ENCODE results near the gene ERICH4. TPM values are rescaled to one million over a fixed set of nuclear protein-coding genes. Genes with fewer than 3 reads are reported as not detected.

Gene ERICH4
- polyA plus RNA-seq, 1 of the 3 experiments (the other 2 are of a cell fraction): not detected

DNA sequence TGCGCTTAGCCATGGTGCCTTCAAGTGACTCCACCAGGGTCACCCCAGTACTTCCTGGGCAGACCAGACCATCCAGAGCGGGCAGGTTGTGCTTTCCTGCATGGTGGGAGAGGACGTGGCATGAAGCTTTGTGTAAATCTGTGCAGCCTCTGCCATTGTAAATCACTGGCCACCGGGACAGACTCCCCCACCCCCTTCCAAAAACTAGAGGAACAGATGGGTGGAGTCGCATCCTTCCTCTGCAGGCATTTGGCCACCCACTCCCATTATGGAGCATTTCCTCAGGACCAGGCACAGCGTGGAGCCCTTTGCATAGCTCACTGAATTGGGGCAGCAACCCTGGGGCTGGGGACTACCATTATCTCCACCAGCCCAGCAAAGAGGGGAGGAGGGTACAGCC lies 37.2 kb upstream of the ERICH4 start:
- ChIA-PET CTCF (interaction anchor here (1.4 kb wide), 2 partner anchors 43 to 97 kb away, joined by 3 read pairs; no protein-coding TSS in a partner anchor), POLR2A (no interaction called here)
- no peaks in the 10 kb centered on the region for H3K9me3 ChIP-seq
- H3K79me2 ChIP-seq (ENCODE audit: insufficient read depth): no peaks in the 10 kb centered on the region
- no peak overlapping the region for H3K27ac ChIP-seq (ENCODE audit: low read depth in 2 of 2, low read length in 1 of 2)
- 95% methylated on average over 6 of the region's 6 CpGs for WGBS (ENCODE audit: low lambda C conversion rate)
- H3K9me2 ChIP-seq: no peaks in the 10 kb centered on the region
- TF ChIP-seq RAD21 (IDR thresholded peaks at IDR 0.05; ENCODE audit: low read length): no peak
- no peak for TF ChIP-seq POLR2AphosphoS5 (IDR thresholded peaks at IDR 0.05; ENCODE audit: low read depth, low read length)
- no peak for TF ChIP-seq SMC3 (IDR thresholded peaks at IDR 0.05; ENCODE audit: low read depth, low read length)
- TF ChIP-seq FOXM1 (IDR thresholded peaks at IDR 0.05; ENCODE audit: low read depth): no peak
- TF ChIP-seq FOSL2 (IDR thresholded peaks at IDR 0.05; ENCODE audit: borderline replicate concordance, low read depth): no peak
- TF ChIP-seq, protein P1, sequence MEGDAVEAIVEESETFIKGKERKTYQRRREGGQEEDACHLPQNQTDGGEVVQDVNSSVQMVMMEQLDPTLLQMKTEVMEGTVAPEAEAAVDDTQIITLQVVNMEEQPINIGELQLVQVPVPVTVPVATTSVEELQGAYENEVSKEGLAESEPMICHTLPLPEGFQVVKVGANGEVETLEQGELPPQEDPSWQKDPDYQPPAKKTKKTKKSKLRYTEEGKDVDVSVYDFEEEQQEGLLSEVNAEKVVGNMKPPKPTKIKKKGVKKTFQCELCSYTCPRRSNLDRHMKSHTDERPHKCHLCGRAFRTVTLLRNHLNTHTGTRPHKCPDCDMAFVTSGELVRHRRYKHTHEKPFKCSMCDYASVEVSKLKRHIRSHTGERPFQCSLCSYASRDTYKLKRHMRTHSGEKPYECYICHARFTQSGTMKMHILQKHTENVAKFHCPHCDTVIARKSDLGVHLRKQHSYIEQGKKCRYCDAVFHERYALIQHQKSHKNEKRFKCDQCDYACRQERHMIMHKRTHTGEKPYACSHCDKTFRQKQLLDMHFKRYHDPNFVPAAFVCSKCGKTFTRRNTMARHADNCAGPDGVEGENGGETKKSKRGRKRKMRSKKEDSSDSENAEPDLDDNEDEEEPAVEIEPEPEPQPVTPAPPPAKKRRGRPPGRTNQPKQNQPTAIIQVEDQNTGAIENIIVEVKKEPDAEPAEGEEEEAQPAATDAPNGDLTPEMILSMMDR (IDR thresholded peaks at IDR 0.05): no peak
- TF ChIP-seq CHD2 (IDR thresholded peaks at IDR 0.05; ENCODE audit: low read length, partially characterized antibody): no peak
- TF ChIP-seq RFX5 (IDR thresholded peaks at IDR 0.05; ENCODE audit: low read length): no peak
- TF ChIP-seq TCF12 (IDR thresholded peaks at IDR 0.05): no peak
- TF ChIP-seq RXRA (IDR thresholded peaks at IDR 0.05; ENCODE audit: borderline replicate concordance, low read depth): no peak
- no peak for TF ChIP-seq GABPA (IDR thresholded peaks at IDR 0.05; ENCODE audit: low read depth)
- TF ChIP-seq YY1 (IDR thresholded peaks at IDR 0.05; ENCODE audit: low read depth): no peak
- TF ChIP-seq ELF1 (IDR thresholded peaks at IDR 0.05): no peak
- no peak for TF ChIP-seq GATA2 (CRISPR knock-in tag; IDR thresholded peaks at IDR 0.05)
- TF ChIP-seq, protein P2, sequence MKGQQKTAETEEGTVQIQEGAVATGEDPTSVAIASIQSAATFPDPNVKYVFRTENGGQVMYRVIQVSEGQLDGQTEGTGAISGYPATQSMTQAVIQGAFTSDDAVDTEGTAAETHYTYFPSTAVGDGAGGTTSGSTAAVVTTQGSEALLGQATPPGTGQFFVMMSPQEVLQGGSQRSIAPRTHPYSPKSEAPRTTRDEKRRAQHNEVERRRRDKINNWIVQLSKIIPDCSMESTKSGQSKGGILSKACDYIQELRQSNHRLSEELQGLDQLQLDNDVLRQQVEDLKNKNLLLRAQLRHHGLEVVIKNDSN (IDR thresholded peaks at IDR 0.05; ENCODE audit: borderline replicate concordance, low read depth): no peak
- no peaks in the 10 kb centered on the region for H3K27me3 ChIP-seq (ENCODE audit: insufficient read depth)
- no peak overlapping the region for H2AFZ ChIP-seq (ENCODE audit: low read depth)
- no peak overlapping the region for H3K9ac ChIP-seq
- no peaks in the 10 kb centered on the region for H4K20me1 ChIP-seq (ENCODE audit: insufficient read depth)
- no peaks in the 10 kb centered on the region for H3F3A ChIP-seq (replicated peaks; ENCODE audit: insufficient read depth)
- no peak for DNase-seq
- H3K4me3 ChIP-seq (ENCODE audit: low read depth in 2 of 2, low read length in 1 of 2): no peak overlapping the region
- no peaks in the 10 kb centered on the region; a peak in 1 of 4 replicates for H3K4me1 ChIP-seq (ENCODE audit: control insufficient read depth in 1 of 2, insufficient read depth in 2 of 2, low read depth in 1 of 2, low read length in 1 of 2)
- no peaks in the 10 kb centered on the region for H3K36me3 ChIP-seq (replicated peaks in 1 of 2; ENCODE audit: control insufficient read depth in 1 of 2, insufficient read depth in 2 of 2, low read length in 1 of 2)
- H3K4me2 ChIP-seq: no peak overlapping the region

DNA sequence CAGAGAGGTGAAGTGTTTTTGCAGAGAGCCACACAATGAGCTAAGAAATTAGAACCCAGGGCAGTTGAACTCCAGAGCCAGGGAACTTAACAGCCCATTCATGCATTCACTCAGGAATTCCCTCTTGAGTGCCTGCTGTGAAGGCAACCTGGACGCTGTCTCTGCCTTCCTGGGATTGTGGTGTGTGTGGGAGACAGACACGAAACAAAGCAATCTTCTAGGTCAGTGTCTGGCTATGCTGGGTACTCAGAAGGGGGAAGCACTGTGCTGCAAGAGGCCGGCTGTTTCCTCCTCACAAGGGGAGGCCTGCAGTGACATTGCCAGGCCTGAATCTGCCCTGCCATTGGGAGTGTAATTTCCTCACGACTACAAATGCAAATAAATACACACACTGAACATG lies 35.7 kb upstream of the ERICH4 start:
- CTCF ChIA-PET: interaction anchor here (0.7 kb wide), 1 partner anchor 98 kb away, joined by 5 read pairs; no protein-coding TSS in a partner anchor
- H3K79me2 ChIP-seq (ENCODE audit: insufficient read depth): no peaks in the 10 kb centered on the region
- H3K9me3 ChIP-seq: no peaks in the 10 kb centered on the region
- H3K27ac ChIP-seq (ENCODE audit: low read depth in 2 of 2, low read length in 1 of 2): no peak overlapping the region
- POLR2A ChIA-PET: interaction anchor here (0.5 kb wide), 1 partner anchor 22 kb away, joined by 3 read pairs; no protein-coding TSS in a partner anchor
- peaks cover 0 to 12% of the 10 kb centered on the region in 2 experiments; a peak in 1 of 4 replicates for H3K4me1 ChIP-seq (ENCODE audit: control insufficient read depth in 1 of 2, insufficient read depth in 2 of 2, low read depth in 1 of 2, low read length in 1 of 2)
- no peaks in the 10 kb centered on the region for H3F3A ChIP-seq (replicated peaks; ENCODE audit: insufficient read depth)
- H3K9ac ChIP-seq: no peak overlapping the region
- H3K4me2 ChIP-seq: no peak overlapping the region
- no peaks in the 10 kb centered on the region for H3K9me2 ChIP-seq
- TF ChIP-seq NRF1 (IDR thresholded peaks at IDR 0.05; ENCODE audit: low read depth, low read length) (no peak), CHD2 (IDR thresholded peaks at IDR 0.05; ENCODE audit: low read length, partially characterized antibody) (no peak), MEF2A (IDR thresholded peaks at IDR 0.05; ENCODE audit: borderline replicate concordance, low read depth) (no peak)
- H3K27me3 ChIP-seq (ENCODE audit: insufficient read depth): no peaks in the 10 kb centered on the region
- H3K4me3 ChIP-seq (ENCODE audit: low read depth in 2 of 2, low read length in 1 of 2): no peak overlapping the region
- no peak overlapping the region for H2AFZ ChIP-seq (ENCODE audit: low read depth)
- WGBS (ENCODE audit: low lambda C conversion rate): 82% methylated on average over 4 of the region's 4 CpGs
- no peak for DNase-seq
- no peaks in the 10 kb centered on the region for H4K20me1 ChIP-seq (ENCODE audit: insufficient read depth)
- H3K36me3 ChIP-seq (replicated peaks in 1 of 2; ENCODE audit: control insufficient read depth in 1 of 2, insufficient read depth in 2 of 2, low read length in 1 of 2): peaks cover 0 to 5% of the 10 kb centered on the region in 2 experiments

Measured in SK-N-SH (cell line).